GM12864 (cell line): ENCODE data around the gene FLRT1.

Experiments used
- DNase-seq: peaks from one replicate; pipeline ENCODE4 v3.0.0-alpha.2; 2011; ENCODE audit warnings: low read depth
- H3K4me3 ChIP-seq: 2 replicates; pipeline ENCODE4 v1.5.1; 2011; ENCODE audit warnings: mild to moderate bottlenecking, low read depth, low read length, control low read depth
- CTCF ChIP-seq: IDR thresholded peaks from 2 replicates; pipeline ENCODE4 v1.5.1; 2011; ENCODE audit warnings: low read depth, mild to moderate bottlenecking, moderate library complexity, low read length, control low read depth, inconsistent platforms; ENCODE audit errors: missing control alignments

FLRT1 gene

GRCh38 chr11:64072871-64073270 is 37.1 kb downstream of the FLRT1 start:
- no peak for DNase-seq
- H3K4me3 ChIP-seq, result no peak overlapping the region
- no peak for TF ChIP-seq CTCF

- no peak for DNase-seq
- H3K4me3 ChIP-seq, result no peak overlapping the region
- no peak for TF ChIP-seq CTCF
Observed at GRCh38 chr11:64073542-64073941, 37.8 kb downstream of the FLRT1 start.

- no peak for DNase-seq
- no peak for TF ChIP-seq CTCF
- H3K4me3 ChIP-seq, result no peak overlapping the region
Observed at GRCh38 chr11:64074239-64074638, 38.5 kb downstream of the FLRT1 start.

- no peak for DNase-seq
- TF ChIP-seq CTCF, result no peak
- no peak overlapping the region for H3K4me3 ChIP-seq
Observed at GRCh38 chr11:64076758-64077157, 41.0 kb downstream of the FLRT1 start.

GRCh38 chr11:64077607-64078006 is 41.9 kb downstream of the FLRT1 start:
- no peak for DNase-seq
- no peak overlapping the region for H3K4me3 ChIP-seq
- no peak for TF ChIP-seq CTCF

GRCh38 chr11:64078284-64078683 is 42.6 kb downstream of the FLRT1 start:
- no peak for DNase-seq
- H3K4me3 ChIP-seq, result no peak overlapping the region
- no peak for TF ChIP-seq CTCF

- TF ChIP-seq CTCF, result no peak
- no peak overlapping the region for H3K4me3 ChIP-seq
- no peak for DNase-seq
Observed at GRCh38 chr11:64078905-64079304, 43.2 kb downstream of the FLRT1 start.
